NCI-H2029 (cell line): Measurements from ENCODE around the gene ISCU.

Experiments used
- DNase-seq: peaks from one replicate; lab custom pipeline; 2025; lab: John Stamatoyannopoulos, UW

ISCU gene

GRCh38 chr12:108562348-108563135, at the start of gene ISCU:
Gene ISCU (plus strand): TSS chr12:108562596. CDS start chr12:108562623, 27 bp downstream.
- DNase-seq = peak; percentile 94

- no peak for DNase-seq
Measured at GRCh38 chr12:108514468-108514972, 47.9 kb upstream of the ISCU start.

GRCh38 chr12:108514973-108515814, 47.2 kb upstream of the ISCU start, which contains the start of gene FICD:
Gene FICD (plus strand): TSS chr12:108515277. CDS start chr12:108516973, 1,696 bp downstream.
- peak; percentile 98 for DNase-seq

GRCh38 chr12:108515916-108516315, 46.5 kb upstream of the ISCU start:
- DNase-seq = peak; percentile 22

- DNase-seq = no peak
Measured at GRCh38 chr12:108516511-108517275, 45.7 kb upstream of the ISCU start.

- no peak for DNase-seq
Measured at GRCh38 chr12:108517288-108518100, 44.9 kb upstream of the ISCU start.

GRCh38 chr12:108518101-108518715, 44.2 kb upstream of the ISCU start:
- DNase-seq = no peak

GRCh38 chr12:108518716-108519496, 43.5 kb upstream of the ISCU start:
- no peak for DNase-seq

- no peak for DNase-seq
Measured at GRCh38 chr12:108519558-108519957, 42.8 kb upstream of the ISCU start.

- DNase-seq = no peak
Measured at GRCh38 chr12:108523365-108523764, 39.0 kb upstream of the ISCU start.

- no peak for DNase-seq
Measured at GRCh38 chr12:108525681-108526080, 36.7 kb upstream of the ISCU start.

- no peak for DNase-seq
Measured at GRCh38 chr12:108526482-108527165, 35.8 kb upstream of the ISCU start.

- no peak for DNase-seq
Measured at GRCh38 chr12:108527166-108527496, 35.3 kb upstream of the ISCU start.

GRCh38 chr12:108530161-108530560, 32.2 kb upstream of the ISCU start:
- DNase-seq = no peak

GRCh38 chr12:108531929-108532848, 30.2 kb upstream of the ISCU start:
- peak; percentile 8 for DNase-seq

GRCh38 chr12:108538146-108538545, 24.2 kb upstream of the ISCU start:
- DNase-seq = no peak

GRCh38 chr12:108538616-108539195, 23.7 kb upstream of the ISCU start:
- no peak for DNase-seq

GRCh38 chr12:108542320-108542719, 20.1 kb upstream of the ISCU start:
- DNase-seq = no peak
